HG02870 (cell line): Measurements from ENCODE around the gene FOXC2.

Source experiments
- ATAC-seq: cut with Tn5 transposase; IDR thresholded peaks from one replicate; pipeline ENCODE4 v1.9.1; 2021; ENCODE audit warnings: mild to moderate bottlenecking, moderate library complexity; ENCODE audit not compliant: unreplicated experiment

Gene FOXC2

DNA sequence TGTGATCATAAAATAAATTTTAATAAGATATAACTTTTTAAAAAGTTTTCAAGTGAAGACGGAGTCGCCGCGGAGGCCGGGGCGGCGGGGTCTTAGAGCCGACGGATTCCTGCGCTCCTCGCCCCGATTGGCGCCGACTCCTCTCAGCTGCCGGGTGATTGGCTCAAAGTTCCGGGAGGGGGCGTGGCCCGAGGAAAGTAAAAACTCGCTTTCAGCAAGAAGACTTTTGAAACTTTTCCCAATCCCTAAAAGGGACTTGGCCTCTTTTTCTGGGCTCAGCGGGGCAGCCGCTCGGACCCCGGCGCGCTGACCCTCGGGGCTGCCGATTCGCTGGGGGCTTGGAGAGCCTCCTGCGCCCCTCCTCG, at the start of gene FOXC2:
FOXC2 (plus strand) TSS at position 229 of the 365 bp plus-strand sequence. CDS start 507 bp downstream, outside the sequence.
- no peak for ATAC-seq

DNA sequence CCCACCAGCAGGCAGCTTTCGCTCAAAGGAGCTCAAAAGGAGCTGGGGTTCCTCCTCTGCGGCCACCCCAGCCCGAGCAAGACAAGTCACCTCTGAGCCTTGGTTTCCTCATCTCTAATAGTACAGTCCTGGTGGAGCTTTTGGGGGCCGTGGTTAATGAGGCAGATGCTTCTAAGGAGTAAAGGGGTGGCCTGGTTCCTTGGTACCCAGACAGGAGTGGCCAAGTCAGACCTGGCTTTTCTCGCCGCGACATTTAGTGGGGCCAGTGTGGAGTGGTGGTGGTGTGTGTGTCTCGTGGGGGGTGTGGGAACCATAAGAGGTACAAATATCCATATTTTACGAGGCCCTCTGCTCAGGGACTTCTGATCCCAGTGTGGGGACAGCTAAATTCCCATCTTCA, 49.6 kb upstream of the FOXC2 start:
- ATAC-seq = no peak

DNA sequence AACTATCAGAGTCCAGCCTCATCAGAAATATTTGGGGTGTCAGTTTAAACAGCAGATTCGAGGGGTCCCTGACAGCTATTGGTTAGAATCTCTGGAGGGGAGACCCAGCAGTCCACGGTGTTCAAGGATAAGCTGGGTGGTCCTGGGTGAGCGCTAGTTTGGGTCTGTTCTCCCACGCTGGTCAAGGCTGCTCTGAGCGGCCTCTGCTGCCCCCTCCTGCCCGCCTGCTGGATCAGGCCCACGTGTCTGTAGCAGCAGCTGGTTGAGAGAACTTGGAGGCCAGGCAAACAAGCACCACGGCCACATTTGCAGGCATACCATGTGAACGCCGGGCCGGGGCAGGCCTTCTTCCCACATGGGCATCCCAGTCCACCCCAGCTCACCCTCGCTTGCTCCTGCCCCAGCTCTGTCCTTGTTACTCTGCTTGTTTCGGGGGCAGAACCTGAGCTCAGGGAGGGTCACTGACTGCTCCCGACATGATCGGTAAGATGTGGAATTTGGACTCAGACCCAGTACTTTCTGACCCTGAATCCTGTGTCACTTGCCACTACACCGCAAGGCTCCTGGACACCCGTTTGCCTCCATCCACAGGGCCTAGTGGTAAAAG, 48.9 kb upstream of the FOXC2 start:
- ATAC-seq = no peak

DNA sequence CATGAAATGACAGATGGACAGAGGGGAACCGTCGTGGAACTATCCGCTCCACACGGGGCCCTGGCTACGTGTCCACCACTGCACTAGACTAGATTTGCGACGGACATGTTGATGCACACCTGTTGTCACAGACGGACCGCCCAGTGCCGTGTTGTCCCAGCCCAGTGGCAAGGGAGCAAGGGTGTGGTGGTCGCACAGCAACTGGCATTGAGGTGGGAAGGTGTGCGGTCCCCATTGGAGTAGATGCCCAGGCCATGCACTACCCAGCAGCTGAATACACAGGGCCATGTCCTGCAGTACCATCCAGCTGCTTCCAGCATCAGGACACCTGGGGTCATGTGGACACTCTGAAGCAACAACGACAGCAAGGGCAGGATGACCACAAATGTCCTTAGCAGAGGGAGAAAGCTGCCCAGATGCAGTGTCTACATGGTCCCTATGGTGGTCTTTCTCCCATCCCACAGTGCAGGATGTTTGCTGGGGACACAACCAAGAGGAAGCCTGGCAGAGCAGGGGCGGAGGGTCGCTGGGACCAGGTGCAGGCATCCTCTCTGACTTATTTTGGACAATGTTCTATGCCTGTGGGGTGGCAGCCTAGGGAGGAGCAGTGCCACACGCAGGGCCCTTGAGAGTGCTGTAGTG, 47.5 kb upstream of the FOXC2 start:
- ATAC-seq = no peak

DNA sequence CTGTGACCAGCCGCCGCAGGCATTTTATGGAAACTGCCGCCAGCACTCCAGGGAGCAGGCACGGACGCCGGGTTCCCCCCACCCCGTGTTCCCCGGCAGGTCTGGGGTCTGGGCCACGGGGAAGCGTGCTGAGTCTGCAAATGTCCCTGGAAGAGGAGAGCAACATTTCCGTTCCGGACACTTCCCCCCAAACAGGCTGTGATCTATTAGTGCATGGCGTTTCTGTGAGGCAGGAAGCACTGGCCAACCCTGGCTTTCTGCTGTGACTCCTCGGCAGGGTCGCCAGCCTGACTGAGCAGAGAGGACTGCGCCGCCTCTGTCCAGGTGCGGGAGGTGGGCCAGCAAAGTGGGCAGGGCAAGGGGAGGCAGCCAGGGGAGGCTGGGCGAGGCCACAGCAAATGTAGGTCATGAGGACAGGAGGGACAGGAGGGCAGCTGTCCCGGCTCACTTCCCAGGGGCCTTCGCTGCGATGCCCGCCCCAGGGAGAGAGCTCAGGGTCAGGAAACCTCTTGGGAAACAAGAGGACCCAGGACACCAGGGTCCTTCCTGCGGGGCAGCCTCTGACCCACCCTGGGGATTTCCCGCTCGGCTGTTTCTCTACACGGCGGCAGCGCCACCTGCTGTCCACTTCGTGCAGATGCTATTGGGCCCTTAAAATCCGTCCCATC, 46.8 kb upstream of the FOXC2 start:
- no peak for ATAC-seq

DNA sequence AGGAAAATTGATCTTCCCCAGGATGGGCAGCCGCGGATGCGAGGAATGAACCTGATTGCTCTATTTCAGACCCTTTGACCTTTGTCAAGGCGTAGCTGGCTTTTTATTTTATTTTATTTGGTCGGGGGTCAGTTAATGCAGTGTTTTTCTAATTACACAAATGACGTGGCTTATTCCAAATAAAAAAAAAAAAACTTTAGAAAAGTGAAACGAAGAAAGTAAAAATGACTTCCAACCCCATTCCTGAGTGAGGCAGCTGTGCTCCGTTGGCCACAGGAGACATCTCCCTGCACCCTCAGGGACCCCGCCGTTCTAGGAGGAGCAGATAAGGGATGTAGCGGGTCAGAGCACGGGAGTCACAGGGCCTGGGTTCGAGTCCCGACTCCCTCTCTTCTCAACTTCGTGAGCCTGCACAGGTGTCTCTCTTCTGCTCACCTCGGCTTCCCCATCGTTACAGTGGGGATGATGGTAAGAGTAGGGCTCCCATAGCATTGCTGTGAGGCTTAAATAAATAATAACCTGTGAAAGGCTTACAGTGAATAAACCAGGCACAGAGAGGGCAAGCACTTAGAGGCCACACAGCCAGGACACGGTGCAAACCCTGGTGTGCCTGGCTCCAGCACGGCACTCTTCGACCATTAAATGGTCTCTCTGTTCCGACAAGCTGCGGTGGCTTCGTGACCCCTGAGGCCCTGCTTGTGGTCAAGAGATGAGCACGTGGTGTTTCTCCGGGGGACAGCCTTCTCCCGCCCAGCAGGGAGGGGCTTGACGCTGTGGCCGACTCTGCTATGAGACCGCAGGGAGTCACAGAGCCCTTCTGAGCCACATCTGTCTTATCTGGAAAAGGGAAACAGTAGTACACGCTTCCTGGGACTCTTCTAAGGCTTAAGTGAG, 46.1 kb upstream of the FOXC2 start:
- ATAC-seq = no peak

DNA sequence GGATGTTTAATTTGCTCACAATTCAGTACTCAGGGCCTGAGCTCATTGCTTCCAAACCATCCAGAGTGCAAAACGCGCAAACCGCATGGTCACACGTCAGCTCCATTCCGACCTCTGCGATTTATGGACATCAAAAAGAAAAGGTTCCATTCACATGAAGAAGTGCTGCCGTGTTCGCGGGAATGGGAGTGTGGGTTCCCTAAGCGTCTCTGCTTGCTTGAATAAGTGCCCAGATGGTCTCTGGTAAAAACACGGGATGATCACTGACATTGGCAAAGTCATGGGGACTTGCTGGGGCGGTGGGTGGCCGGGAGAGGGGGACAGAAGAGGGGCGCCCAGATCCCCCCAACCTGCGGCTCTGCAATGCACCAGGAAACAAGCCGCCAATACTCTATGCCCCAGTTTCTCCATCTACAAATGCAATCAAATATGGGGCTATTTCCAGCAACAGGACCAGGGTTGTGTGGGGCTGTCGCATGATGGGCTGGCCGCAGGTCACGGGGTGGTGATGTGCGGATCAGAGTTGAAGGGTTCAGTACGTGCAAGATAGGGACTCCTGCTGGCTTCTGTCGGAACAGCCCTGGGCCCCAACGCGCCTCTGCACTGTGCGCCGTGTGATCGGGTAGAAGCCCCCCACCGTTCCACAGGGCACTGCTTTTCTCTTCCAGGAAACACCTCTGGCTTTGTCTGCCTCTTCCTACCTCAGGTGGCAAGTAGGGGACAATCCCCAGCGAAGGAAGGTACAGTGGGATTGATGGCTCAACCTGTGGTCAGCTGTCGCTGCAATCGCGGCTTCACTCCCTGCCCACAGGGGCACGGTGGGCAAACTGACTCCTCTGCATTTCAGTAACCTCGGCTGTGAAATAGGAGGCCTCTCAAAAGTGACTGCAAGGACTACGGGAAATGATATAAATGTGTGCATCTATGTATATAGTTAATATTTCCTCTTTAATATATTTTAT, 45.1 kb upstream of the FOXC2 start:
- no peak for ATAC-seq

DNA sequence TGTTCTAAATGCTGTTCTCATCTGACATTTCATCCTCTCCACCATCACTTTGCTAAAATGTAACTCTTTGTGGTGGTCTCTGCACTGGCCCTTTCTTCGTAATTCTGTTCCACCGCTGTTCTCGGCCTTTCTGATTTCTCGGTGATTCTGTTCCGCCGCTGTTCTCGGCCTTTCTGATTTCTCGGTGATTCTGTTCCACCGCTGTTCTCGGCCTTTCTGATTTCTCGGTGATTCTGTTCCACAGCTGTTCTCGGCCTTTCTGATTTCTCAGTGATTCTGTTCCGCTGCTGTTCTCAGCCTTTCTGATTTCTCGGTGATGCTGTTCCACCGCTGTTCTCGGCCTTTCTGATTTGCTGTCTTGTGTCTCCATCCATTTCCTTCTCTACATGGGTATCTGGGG, 44.0 kb upstream of the FOXC2 start:
- ATAC-seq = no peak

DNA sequence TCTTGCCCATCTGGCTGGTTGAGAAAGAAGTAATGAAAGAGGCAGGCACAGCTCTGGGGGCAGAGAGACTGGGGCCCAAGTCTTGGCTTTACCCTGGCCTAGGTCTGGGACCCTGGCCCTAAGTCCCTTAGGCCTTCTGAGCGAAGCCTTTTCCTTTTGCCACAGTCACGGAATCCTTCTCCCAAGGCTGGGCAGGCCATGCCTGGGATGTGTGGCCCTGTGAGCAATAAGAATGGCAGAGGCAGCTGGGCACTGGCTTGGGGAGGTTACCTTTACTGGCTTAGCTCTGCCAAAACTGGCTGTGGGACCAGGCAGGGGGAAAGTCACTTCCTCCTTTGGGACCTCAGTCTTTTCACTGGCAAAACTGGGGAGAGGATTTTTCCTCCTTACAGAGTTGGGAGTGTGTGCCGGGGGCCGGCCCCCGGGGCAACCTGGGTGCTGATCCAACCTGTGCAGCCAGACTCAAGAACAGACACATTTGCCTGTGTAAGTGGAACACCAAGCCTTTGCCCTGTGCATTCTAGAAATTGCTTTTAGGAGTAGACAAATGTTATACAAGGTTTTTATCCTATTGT, 43.4 kb upstream of the FOXC2 start:
- no peak for ATAC-seq

DNA sequence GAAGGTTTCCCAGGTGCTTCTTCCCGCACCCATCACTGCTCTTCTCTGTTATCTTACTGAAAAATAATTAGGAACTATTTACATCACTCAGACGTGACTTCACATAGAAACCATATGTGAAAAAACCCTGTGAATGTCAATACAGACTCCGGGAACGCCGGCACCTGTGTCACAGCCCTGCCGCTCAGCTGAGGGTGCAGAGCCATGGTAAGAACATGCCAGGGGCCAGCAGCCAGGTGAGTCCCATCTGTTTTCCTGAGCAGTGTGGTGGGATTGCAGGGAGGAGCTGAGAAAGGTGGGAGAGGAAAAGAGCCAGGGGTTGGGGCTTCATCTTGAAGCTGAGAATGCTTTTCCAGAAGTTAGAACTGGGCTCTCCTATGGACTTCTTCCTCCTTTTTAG, 42.6 kb upstream of the FOXC2 start:
- ATAC-seq = no peak

DNA sequence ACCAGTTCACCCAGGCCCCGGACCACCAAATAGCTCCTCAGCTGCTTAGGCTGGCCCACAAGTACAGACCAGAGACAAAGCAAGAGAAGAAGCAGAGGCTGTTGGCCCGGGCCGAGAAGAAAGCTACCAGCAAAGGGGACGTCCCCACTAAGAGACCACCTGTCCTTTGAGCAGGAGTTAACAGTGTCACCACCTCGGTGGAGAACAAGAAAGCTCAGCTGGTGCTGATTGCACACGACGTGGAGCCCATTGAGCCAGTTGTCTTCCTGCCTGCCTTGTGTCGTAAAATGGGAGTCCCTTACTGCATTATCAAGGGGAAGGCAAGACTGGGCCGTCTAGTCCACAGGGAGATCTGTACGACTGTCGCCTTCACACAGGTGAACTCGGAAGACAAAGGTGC, 40.9 kb upstream of the FOXC2 start:
- ATAC-seq = no peak

DNA sequence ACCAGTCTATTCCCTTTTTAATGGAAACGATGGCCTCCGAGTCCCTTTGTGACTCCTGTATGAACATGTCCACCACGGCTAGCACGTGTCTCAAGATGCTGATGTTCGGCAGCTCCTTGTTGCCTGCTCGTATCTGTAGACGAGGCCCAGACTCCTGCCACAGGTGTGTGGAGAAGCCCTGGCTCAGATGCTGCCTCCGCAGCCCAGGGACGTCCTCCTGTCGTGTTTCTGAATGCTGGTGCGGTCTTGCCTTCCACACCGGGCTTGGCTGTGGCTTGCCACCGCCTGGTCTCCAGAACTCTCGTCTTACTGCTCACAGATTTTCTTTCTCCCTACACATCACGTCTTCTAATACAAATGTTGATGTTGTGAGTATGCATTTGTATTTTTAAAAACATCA, 39.3 kb upstream of the FOXC2 start:
- ATAC-seq = no peak

DNA sequence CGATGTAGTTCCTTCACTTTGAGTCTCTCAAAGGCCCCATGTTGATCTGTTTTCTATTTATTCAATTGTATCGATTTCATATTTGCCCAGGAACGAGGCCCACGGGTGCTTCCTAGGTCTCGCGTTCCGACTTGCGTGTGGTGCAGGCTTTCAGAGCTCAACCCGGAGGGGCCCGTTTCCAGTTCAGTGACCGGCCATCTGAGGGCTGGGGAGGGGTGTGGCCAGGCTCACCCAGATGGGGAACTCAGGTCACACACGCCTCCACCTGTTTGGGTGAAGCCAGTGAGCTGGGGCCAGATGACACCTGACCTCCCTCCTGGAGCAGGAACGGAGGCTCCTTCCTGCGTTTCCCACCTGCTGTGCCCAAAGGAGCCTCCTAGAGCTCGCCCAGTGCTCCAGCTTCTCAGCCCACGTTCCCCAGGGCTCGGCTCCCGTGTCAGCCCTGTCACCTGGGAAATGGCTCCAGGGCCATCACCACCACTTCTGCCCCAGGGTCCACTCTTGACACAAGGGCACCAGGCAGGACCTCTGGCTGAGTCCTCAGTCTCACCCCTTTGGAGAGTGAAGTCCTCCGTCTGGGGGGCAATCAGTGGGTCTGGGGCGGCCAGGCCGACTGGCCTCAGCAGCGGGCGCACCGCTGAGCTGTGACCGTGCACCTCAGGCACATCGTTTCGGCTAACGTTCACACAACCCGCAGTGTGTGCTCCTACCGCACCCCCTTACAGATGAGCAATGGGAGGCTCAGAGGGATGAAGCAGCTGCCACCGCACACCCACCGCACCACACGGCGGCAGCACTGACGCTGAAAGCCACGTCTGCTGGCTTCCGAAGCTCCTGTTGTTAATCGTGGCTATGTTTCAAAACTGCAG, 38.3 kb upstream of the FOXC2 start:
- ATAC-seq = no peak

DNA sequence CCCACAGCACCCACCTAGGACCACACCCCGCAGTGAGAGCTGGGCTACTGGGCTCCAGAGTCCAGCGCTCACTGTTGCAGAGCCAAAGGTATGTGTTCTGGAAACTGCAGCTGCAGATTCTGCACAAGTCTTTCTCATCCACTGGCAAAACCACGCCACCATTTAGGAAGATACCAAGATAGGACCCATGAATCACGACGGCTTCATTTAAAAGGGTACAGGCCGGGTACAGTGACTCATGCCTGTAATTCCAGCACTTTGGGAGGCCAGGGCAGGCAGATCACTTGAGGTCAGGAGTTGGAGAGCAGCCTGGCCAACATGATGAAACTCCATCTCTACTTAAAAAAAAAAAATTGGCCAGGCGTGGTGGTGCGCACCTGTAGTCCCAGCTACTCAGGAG, 37.5 kb upstream of the FOXC2 start:
- no peak for ATAC-seq

DNA sequence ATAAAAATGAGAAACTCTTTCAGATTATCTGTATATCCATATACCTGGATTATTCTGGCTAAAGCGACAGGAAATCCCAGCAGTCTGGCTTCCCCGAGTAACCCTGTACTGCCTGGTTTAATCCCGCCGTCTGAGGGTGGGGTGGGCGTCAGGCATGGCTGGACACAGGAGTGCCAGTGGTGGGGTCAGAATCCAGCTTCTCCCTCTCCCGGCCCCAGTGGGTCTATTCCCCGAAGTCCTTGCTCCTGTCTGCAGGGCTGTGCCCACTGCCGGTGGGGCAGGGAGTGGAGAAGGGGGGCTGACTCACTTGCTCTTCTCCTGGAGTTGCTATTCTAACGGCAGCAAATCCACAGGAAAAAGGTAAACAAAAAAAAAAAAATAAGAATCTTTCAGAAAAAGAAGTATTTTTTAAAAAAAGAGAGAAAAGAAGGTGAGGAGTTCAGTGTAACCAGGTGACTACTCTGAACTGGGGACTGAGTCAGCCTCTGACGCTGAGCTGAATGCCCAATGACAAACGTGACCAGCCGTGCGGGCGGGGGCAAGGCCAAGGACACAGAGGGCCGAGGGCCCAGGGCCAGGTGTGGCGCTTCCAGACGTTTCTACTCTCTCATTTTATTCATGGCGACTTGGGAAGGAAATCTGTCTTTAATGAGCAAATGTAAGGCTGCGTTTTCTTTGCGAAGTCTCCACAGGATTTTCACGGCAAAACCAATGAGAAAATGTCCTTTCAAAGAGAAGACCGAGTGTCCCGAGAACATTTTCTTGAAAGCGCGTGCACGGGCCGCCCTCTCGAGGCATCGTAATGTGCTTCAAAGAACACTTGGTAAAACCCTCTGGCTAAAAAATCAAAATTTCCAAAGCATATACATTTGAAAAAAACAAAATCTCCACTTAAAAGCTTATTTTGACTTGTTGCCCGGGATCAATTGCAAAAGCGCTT, 36.1 kb upstream of the FOXC2 start:
- no peak for ATAC-seq

DNA sequence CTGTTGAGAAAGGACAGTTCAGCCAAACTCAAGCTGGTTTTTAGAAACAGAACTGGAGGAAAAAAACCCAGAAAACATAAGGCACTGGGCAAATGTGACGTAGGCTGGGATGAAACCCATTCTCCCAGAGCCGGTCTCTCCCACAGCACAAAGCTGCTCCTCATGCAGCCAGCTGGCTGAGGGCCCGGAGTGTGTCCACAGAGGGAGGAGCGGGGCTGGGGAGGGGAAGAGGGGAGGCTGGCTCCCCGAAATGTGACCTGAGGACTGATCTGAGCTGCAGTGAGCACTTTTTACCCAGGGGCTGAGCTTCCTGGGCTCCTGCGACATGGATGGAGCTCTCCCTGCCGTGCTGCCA, 35.5 kb upstream of the FOXC2 start:
- ATAC-seq = no peak

DNA sequence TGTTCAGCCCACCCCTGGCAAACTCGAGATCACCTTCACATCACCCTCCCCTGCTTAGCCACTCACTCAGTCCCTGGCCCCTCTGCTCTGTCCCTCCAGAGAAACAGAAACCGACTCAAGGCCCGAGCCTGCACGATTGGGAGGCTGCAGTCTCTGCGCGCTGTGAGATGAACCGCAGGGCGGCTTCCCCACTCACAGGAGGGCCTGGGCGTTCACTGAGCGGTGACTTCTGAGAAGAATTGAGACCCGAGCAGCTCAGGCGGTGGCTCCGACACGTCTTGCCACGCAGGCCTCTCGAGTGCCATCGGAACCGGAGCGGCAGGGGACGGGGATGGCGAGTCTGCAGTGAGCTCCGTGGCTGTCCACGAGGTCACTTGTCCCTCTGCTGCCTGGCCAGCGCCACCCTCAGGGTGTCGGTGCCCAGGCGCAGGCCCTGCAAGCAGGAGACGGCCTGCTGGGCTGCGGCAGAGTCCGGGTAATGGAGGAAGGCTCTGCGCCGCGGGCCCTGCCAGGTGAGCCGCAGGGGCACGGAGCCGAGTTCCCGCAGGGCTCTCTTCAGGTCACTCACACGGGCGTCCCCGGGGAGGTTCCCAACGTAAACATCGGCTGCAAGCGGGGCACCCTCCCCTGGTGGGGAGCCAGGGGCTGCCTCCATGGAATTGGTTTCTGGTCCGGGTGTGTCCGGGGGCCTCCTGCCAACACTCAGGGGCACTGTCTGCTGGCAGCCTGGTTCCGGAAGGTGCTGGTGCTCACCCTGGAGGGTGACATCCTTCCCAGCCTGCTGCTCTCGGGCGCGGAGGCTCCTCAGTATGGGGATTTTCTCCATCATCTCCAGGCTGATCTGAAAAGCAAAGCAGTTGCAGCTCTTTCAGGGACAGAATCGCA, 34.7 kb upstream of the FOXC2 start:
- no peak for ATAC-seq
